Measurements from ENCODE around the gene GOLGA8S.
"Not testable (repeated sequence)": the region's sequence is repeated elsewhere in the genome, so short reads cannot be mapped to it uniquely, and the experiment has no call there.

GOLGA8S gene, protein sequence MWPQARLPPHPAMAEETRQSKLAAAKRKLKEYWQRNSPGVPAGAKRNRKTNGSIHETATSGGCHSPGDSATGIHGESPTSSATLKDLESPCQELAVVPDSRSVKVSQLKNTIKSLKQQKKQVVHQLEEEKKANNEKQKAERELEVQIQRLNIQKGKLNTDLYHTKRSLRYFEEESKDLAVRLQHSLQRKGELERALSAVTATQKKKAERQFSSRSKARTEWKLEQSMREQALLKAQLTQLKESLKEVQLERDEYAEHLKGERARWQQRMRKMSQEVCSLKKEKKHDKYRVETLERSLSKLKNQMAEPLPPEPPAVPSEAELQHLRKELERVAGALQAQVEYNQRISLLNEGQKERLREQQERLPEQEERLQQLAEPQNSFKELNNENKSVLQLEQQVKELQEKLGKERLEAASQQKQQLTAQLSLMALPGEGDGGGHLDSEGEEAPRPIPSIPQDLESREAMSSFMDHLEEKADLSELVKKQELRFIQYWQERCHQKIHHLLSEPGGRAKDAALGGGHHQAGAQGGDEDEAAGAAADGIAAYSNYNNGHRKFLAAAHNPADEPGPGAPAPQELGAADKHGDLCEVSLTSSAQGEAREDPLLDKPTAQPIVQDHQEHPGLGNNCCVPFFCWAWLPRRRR

DNA sequence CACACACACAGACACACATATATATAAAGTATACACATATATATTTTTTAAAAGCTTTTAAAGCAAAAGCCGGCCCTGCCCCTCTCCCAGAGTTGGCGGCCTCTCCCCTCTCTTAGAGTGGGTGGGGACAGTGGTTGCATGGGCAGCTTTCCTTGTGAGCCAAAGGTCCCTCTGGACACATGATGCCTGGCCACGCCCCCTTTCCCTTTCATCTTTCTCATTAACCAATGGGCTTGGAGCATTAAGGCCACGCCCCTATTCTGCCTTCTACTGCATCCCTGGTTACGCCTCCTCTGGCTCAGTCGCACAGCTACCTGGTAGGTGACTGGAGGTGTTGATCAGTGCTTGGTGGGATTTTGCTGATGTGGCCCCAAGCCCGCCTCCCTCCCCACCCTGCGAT, at the start of gene GOLGA8S:
Gene GOLGA8S (plus strand): TSS at position 301 of the 400 bp plus-strand sequence. CDS start 62 bp downstream, at position 363.
- not testable (repeated sequence) for DNase-seq (ENCODE audit: low read depth)

DNA sequence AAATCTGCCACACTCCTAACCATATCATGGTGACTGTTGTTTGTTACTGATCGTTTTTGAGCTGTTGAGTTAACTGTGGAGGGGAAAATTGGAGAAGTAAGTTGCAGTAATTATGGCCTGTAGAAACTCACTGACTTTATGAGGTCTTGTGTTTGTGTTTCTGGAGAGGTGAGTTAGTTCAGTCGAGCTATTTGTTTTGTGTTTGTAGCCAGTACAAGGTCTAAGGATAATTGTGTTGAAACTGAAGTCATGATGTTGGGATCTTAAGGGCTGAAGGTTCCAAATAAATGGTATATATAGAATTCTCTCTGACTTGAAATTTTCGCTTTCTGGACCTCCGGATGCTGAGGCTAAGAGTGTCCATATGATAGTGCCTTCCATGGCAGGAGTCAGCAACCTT, 49.7 kb upstream of the GOLGA8S start:
- not testable (repeated sequence) for DNase-seq (ENCODE audit: low read depth)

DNA sequence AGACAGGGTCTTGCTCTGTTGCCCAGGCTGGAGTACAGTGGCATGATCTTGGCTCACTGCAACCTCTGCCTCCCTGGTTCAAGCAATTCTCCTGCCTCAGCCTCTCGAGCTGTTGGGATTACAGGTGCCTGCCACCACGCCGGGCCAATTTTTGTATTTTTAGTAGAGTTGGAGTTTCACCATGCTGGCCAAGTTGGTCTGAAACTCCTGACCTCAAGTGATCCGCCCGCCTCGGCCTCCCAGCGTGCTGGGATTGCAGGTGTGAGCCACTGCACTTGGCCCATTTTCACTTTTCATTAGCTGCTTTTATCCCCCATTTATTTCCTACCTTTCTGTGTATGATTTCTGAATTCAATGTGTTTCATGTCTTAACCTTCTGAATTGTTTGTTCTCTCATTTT, 48.6 kb upstream of the GOLGA8S start:
- DNase-seq (ENCODE audit: low read depth): not testable (repeated sequence)

DNA sequence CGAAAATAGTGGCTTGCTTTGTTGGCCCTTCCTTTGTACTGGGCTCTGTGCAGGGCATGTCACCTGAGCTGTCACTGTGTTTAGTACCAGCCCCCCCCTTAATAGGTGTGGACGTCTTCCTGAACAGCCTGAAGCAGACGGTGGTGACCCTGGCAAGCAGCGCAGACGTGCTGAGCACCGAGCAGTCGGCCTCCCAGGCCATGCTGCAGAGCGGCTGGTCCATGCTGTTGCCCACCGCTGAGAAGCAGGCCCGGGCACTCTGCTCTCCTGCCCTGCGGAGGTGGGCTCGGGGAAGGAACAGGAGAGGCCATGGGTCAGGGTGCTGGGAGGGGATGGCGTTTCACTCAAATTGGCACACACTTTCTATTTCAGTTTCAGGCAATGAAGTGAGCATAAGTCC, 43.3 kb upstream of the GOLGA8S start:
- DNase-seq (ENCODE audit: low read depth): not testable (repeated sequence)

DNA sequence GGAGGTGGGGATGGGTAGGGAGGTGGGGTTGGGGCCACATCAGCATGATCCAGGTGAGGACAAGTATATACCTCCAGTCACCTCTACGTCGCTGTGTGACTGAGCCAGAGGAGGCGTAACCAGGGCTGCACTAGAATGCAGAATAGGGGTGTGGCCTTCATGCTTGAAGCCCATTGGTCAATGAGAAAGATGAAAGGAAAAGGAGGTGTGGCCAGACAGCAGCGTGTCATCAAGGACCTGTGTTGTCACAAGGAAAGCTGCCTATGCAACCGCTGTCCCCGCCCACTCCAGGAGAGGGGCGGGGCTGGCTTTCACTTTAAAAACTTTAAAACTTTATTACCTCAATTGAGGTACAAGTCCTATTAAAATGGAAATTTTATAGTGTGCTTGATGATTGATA, 20.5 kb upstream of the GOLGA8S start, which contains the start of gene GOLGA6L26:
Gene GOLGA6L26 (minus strand): TSS at position 101 of the 400 bp plus-strand sequence. CDS start 61 bp downstream, at position 40.
- not testable (repeated sequence) for DNase-seq (ENCODE audit: low read depth)

DNA sequence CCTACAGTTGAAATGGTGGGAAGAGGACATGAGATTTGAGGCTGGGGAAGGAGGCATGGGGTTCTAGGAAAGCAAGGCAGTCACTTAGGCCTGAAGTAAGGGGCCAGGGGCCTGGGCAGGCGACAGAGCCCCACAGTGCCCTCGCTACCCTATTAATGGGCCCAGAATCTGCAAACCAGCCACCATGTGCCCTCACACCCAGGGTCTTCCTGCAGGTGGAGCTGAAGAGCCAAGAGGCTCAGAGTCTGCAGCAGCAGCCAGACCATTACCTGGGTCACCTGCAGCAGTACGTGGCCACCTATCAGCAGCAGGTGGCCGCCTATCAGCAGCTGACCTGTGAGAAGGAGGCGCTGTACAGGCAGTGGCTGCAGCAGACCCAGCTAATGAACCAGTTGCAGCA, 8.1 kb downstream of the GOLGA8S start:
- DNase-seq (ENCODE audit: low read depth): not testable (repeated sequence)

DNA sequence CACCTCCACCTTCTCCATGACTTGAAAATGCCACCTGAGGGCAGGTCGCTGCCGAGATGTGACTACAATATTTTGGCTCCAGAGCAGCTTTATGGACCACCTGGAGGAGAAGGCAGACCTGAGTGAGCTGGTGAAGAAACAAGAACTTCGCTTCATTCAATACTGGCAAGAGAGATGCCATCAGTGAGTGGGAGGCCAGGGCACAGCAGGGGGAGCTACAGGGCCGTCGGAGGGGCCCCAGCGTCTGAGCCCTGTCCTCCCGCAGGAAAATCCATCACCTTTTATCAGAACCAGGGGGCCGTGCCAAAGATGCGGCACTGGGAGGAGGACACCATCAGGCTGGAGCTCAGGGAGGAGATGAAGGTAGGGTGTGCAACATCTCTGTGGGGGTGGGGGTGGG, 9.7 kb downstream of the GOLGA8S start:
- DNase-seq (ENCODE audit: low read depth): not testable (repeated sequence)

DNA sequence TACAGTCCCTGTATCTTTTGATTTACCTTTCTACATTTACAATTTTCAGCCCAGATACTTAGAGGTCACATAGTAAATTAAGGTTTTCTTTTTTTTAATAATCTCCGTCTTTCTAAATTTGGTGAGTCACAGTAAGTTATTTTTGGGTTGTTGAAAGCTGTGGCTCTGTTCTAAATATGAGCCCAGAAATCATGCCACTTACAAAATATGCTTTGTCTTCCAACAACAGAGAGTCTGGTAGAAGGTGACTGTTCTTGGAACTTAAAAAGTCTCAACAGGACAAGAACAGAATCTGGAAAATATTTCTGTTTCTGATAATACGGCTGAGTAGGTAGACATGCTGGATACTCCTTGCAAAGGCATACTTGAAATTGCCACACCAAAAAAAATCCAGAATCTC, 16.0 kb downstream of the GOLGA8S start:
- no peak for DNase-seq (ENCODE audit: low read depth)

DNA sequence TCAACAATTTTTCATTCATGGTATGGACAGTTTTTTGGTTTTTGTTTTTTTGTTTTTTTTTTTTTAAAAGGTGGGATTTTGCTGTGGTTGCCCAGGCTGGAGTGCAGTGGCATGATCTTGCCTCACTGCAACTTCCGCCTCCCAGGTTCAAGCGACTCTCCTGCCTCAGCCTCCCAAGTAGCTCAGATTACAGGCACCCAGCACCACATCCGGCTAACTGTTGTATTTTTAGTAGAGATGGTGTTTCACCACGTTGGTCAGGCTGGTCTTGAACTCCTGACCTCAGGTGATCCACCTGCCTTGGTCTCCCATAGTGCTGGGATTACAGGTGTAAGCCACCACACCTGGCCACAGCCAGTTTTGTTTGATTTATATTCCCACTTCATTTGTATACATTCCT, 16.6 kb downstream of the GOLGA8S start:
- not testable (repeated sequence) for DNase-seq (ENCODE audit: low read depth)

DNA sequence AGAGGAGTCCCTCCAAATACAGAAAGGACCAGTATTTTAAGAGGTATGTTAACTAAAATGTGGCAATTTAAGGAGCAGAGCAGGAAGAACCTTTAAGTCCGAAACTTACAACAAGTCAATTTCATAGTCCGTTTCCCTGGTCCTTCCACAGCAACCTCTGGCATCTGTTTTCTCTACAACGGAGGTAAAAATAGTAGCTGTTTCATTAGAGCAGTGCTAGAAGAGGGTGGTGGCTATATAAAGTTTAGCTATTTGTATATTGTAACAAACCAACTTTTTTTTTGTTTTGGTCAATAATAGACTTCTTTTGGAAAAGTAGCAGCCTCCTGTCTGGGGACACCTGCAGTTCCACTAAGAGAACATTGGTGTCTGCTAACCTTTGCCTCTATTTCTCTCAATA, 17.3 kb downstream of the GOLGA8S start:
- not testable (repeated sequence) for DNase-seq (ENCODE audit: low read depth)

DNA sequence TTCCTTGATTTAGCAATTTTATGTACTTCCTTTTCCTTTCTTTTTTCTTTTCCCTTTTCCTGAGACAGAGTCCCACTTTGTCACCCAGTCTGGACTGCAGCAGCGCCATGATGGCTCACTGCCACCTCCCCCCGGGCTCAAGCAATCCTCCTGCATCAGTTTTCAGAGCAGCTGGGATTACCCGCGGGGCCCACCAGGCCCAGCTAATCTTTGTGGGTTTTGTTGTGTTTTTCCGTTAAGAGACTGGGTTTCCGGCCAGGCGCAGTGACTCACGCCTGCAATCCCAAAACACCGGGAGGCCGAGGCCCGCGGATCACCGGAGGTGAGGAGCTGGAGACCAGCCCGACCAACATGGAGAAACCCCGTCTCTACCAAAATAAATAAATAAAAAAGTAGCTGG, 17.7 kb downstream of the GOLGA8S start:
- no peak for DNase-seq (ENCODE audit: low read depth)

DNA sequence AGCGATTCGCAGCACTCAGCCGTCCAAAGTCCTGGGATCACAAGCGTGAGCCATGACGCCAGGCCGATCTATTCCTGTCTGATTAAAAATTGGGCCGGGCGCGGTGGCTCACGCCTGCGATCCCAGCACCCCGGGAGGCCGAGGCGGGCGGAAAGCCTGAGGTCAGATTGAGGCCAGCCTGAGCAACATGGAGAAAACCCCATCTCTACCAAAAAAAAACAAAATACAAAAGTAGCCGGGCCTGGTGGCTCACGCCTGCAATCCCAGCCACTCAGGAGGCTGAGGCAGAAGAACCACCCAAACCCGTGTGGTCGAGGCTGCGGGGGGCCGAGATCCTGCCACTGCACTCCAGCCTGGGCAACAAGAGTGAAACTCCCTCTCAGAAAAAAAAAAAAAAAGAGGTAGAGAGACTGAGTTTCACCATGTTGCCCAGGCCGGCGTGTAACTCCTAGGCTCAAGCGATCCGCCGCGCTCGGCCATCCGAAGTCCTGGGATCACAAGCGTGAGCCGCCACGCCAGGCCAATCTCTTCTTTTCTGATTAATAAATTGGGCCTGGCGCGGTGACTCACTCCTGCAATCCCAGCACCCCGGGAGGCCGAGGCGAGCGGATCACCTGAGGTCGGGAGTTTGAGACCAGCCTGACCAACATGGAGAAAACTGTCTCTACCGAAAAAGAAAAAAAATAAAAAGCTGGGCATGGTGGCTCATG, 18.5 kb downstream of the GOLGA8S start:
- not testable (repeated sequence) for DNase-seq (ENCODE audit: low read depth)

DNA sequence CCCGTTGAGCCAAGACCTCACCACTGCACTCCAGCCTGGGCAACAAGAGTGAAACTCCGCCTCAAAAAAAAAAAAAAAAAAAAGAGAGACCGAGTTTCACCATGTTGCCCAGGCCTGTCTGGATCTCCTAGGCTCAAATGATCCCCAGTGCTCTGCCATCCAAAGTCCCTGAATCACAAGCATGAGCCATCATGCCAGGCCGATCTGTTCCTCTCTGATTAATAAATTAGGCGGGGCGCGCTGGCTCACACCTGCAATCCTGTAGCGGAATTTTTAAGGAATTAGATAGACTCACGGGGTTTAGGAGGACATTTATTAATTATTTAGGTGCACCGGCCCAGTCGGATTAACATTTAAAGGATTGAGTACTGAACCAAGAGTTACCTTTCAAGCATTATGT, 19.7 kb downstream of the GOLGA8S start:
- not testable (repeated sequence) for DNase-seq (ENCODE audit: low read depth)

DNA sequence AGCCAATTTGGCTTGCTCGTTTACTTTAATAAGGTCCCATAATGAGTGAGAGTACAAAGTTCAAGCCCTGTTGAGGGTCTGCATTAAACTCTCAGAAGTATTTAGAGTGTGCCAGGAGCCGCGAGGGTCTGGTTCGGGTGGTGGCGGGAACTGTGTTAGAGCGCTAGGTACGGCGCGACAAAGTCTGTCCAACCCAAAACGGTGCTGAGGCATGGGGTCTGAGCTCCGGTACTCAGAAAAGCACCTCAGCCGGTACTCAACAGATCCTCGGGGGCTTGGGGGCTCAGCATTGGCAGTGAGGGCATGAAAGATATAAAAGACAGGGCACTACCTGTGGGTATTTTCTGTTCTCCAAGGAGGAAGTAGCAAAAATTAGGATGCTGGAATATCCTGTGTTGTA, 24.4 kb downstream of the GOLGA8S start:
- DNase-seq (ENCODE audit: low read depth): not testable (repeated sequence)

DNA sequence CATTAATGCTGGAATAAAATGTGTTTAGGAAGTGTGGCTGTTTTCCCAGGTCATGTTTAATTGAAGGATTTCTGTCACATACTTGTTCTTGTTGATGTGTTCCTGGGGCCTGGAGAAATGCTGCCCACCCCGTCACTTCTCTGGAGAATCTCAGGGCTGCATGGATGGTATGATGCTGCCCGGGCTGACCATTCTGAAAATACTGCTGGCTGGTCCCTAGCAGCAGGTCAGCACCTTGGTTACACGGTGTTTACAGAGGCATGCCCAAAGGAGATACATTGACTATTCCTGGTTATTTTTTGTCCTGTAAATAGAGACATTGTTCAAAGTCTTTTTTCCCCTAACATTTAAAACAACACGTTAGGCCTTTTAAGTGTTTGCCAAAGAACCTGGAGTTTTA, 26.2 kb downstream of the GOLGA8S start:
- DNase-seq (ENCODE audit: low read depth): not testable (repeated sequence)

DNA sequence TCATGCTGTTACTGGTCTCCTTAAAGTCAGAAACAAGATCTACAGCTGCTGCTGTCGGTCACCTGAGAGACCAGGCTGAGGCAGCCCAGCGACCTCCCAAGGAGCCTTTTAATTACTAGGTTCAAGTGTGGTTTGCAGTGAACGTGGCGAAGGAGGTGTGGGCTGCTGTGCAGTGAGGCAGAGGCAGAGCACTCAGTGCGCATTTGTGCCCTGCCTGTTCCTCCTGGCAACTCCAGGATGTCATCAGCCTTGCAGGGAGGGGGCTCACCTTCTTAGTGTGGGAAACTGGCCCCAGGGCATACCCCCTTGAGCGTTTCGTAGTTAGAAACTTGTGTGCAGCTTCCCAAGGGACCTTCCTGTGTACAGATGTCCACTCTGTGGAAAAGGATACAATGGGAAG, 26.6 kb downstream of the GOLGA8S start:
- DNase-seq (ENCODE audit: low read depth): not testable (repeated sequence)

DNA sequence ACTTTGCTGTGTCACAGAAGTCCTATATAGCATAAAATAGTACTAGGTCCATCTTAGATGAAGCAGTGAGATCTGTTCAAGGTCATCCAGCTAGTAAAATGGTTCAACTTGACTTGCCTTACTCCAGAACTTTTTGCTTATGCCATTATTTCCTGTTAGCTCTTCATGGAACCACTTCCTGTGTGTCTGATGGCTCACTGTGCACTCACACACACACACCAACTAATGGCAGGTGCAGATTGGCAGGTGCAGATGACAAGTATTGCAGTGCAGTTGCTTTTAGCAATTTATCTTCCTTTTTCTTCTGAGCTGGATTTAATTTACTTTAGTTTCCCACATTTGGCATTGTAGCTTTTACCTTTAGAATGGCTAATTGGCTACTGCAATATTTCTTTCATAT, 29.8 kb downstream of the GOLGA8S start:
- DNase-seq (ENCODE audit: low read depth): no peak

DNA sequence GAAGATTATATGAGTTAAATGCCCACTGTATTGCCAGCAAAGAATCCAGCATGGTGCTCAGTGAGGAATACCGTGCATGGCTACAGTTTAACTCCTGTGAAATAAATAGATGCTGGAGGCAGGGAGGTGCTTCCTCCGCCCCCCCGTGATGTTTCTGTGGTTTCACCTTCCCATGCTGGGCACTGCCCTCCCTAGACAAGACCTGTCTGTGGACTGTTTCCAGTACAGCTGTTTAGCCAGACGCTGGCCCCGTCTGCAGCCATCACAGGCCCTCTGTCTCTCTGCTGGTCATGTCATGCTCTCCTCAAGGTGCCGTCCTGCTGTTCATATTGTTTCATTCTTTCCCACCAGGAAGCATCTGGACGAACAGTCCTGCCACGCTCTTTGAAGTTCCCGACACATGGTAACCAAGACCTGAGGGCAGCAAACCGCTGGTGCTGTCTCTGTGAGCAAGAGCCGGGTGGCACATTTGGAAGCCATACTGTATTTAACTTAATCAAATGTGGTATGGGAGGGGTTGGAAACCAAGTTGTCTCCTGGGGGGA, 31.4 kb downstream of the GOLGA8S start:
- DNase-seq (ENCODE audit: low read depth): no peak

DNA sequence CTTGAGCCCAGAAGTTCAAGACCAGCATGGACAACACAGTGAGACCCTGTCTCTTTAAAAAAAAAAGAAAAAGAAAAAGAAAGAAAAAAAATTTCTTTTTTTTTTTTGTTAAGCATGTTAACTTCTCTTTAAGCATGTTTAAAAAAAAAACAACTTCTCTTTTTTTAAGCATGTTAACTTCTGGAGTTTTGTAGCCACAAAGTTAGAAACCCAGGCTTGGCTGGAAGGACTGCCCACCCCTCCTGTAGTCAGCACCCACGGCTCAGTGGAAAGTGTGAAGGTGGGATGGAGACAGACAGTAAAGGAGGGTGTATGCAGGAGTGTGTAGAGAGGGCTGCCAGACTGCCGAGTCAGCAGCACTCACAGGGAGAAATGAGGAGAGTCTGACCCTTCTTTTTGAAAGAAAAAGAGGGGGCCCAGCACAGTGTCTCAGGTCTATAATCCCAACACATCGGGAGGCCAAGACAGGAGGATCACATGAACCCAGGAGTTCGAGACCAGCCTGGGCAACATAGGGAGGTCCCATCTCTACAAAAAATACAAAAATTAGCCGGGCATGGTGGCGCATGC, 33.2 kb downstream of the GOLGA8S start:
- no peak for DNase-seq (ENCODE audit: low read depth)

DNA sequence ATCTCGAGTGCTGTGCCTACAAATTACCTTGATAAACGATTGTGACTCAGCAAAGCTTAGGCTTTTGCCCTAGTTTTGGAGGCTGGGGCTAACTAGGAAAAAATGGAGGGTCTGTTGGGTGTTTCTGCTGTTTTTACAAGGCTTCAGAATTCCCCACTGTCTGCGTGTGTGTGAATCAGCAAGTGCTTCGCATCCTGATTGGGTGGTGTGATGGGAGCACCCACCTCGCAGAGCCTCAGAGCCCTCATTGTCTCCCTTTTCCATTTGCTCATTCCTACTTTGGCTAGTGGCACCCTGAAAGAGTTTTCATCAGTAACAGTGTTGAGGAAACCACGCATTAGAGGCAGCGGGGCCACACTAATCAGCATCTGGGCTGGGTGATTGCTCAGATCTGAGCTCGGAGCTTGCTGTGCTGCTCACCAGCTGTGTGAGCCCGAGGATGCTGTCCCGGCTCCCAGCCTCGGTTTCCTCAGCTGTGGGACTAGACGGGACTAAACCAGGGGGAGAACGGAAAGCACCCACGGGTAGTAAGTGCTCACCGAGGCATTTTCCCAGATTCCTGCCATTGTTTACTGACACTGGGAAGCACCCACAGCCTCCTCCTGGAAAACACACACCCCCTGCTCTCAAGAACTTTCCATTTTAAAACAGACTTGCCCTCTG, 40.6 kb downstream of the GOLGA8S start:
- no peak for DNase-seq (ENCODE audit: low read depth)

DNA sequence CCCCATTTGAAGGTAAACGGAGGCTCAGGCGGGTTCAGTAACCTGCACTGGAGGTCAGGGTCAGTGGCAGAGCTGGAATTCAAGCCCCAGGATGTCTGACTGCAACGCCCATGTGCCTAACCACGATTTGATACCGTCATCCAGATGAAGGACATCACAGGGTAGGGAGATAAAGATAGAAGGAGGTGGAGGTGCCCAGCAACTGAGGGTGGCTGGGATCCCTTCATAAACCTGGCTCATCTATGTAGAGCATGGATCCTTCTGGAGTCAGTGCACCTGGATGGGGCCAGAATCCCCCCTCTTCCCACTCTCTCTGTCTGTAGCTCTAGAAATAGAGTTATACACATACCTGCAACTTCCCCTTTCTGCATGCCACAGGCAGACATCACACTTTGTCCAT, 41.3 kb downstream of the GOLGA8S start:
- no peak for DNase-seq (ENCODE audit: low read depth)
